Measurements from ENCODE around the gene PSMA7.

DNA sequence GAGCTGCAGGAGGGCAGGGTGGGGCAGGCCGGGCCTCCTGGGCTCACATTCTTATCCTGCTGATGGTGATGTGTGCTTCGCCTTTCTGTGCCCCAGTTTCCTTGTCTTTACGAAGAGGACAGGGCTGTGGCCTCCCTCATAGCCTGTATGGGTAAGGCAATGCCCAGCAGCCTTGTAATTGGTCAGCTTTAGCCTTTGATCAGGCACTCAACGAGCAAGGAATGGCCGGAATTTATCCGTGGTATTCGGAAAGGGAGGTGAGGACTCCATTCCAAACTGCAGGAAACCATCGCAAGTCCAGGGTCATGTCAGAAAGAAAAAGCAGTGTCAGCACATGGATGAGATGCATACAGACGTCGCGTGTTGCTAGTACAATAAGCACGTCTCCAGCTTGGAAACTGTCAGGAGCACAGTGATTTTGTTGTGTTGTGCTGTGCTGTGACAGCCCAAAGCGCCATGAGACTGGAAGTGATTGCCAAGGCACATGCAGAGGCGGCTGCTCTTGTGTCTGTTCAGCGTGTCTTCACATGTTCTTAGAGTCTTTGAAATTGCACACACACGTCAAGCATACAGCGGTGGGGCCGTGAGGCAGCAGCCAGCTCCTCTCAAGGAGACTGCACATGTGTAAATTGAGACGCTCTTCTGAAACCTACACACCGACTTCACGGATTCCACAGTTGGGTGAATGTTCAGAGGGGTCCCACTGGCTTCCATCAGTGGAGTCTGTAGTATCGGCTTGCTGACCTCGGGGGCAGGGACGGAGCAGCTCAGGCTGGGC, 6.5 kb upstream of the PSMA7 start:
- TF ChIP-seq POLR2A (IDR thresholded peaks at IDR 0.05) = no peak
- TF ChIP-seq, protein P1, sequence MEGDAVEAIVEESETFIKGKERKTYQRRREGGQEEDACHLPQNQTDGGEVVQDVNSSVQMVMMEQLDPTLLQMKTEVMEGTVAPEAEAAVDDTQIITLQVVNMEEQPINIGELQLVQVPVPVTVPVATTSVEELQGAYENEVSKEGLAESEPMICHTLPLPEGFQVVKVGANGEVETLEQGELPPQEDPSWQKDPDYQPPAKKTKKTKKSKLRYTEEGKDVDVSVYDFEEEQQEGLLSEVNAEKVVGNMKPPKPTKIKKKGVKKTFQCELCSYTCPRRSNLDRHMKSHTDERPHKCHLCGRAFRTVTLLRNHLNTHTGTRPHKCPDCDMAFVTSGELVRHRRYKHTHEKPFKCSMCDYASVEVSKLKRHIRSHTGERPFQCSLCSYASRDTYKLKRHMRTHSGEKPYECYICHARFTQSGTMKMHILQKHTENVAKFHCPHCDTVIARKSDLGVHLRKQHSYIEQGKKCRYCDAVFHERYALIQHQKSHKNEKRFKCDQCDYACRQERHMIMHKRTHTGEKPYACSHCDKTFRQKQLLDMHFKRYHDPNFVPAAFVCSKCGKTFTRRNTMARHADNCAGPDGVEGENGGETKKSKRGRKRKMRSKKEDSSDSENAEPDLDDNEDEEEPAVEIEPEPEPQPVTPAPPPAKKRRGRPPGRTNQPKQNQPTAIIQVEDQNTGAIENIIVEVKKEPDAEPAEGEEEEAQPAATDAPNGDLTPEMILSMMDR (IDR thresholded peaks at IDR 0.05) = no peak
- no peak for TF ChIP-seq EP300 (IDR thresholded peaks at IDR 0.05; ENCODE audit: low read depth)

Data from transverse colon (tissue), 3 donors.